H1 (cell line): Measurements from ENCODE around the gene NREP. TPM values are rescaled to one million over a fixed set of nuclear protein-coding genes. Genes with fewer than 3 reads are reported as not detected.

ENCODE experiments used
- CTCF ChIA-PET: fragments of 300-600 bp; sonication (Branson Sonifier 250); formaldehyde crosslinking; loops from one replicate; lab custom pipeline; 2021; ENCODE audit not compliant: partially characterized antibody; lab: Charles Lee
- POLR2A ChIA-PET: fragments of 300-600 bp; sonication (Branson Sonifier 250); formaldehyde crosslinking; loops from one replicate; lab custom pipeline; 2021; ENCODE audit warnings: inconsistent platforms; ENCODE audit not compliant: partially characterized antibody; lab: Charles Lee
- DNase-seq, 2 experiments: peaks; one replicate each; pipeline versions ENCODE4 v3.0.0 to v3.0.0-alpha.2; 2010 to 2022; ENCODE audit warnings: low spot score in 2 of 2, low read depth in 1 of 2, mixed read lengths in 1 of 2
- FAIRE-seq: peaks from 2 replicates; lab custom pipeline; 2011; peaks lifted over from hg19 to GRCh38; lab: Jason Lieb, UNC
- H2AFZ ChIP-seq: 2 replicates; pipeline ENCODE4 v1.8.1; 2012; ENCODE audit warnings: low read length, inconsistent platforms
- H2AK5ac ChIP-seq: 2 replicates; pipeline ENCODE4 v1.6.1; 2013; ENCODE audit warnings: low read depth, low read length
- H2BK120ac ChIP-seq: replicated peaks from 2 replicates; pipeline ENCODE3; 2013; ENCODE audit warnings: low read depth, low read length, inconsistent platforms
- H2BK12ac ChIP-seq: 2 replicates; pipeline ENCODE4 v1.6.1; 2013; ENCODE audit warnings: low read depth, low read length
- H2BK15ac ChIP-seq: 2 replicates; pipeline ENCODE4 v1.6.1; 2013; ENCODE audit warnings: low read length
- H2BK20ac ChIP-seq: 2 replicates; pipeline ENCODE4 v1.6.1; 2013; ENCODE audit warnings: low read length
- H2BK5ac ChIP-seq: 2 replicates; pipeline ENCODE4 v1.6.1; 2013; ENCODE audit warnings: low read depth, low read length
- H3K14ac ChIP-seq: 2 replicates; pipeline ENCODE4 v1.6.1; 2013; ENCODE audit warnings: inconsistent platforms; ENCODE audit not compliant: insufficient read length
- H3K18ac ChIP-seq: 2 replicates; pipeline ENCODE4 v1.6.1; 2013; ENCODE audit warnings: low read length; ENCODE audit errors: extremely low read depth
- H3K23ac ChIP-seq: 2 replicates; pipeline ENCODE4 v1.6.1; 2013; ENCODE audit warnings: inconsistent platforms; ENCODE audit not compliant: insufficient read length
- H3K23me2 ChIP-seq: 2 replicates; pipeline ENCODE4 v1.6.1; 2013; ENCODE audit warnings: low read depth, low read length
- H3K27ac ChIP-seq: 2 replicates; pipeline ENCODE4 v1.6.1; 2011; ENCODE audit warnings: low read depth, low read length, inconsistent platforms
- H3K27me3 ChIP-seq, 4 experiments: replicated peaks in 1 of 4; 1 replicate in 1 of 4; 2 replicates in 3 of 4; pipeline versions ENCODE4 v1.6.1 to v1.8.1; 2011 to 2013; ENCODE audit warnings: low read length in 3 of 4, mild to moderate bottlenecking in 3 of 4, inconsistent platforms in 2 of 4, mixed read lengths in 2 of 4, moderate library complexity in 1 of 4; ENCODE audit not compliant: control insufficient read depth in 3 of 4, insufficient read depth in 3 of 4; ENCODE audit errors: extremely low read depth in 1 of 4
- H3K36me3 ChIP-seq, 4 experiments: 2 replicates each; pipeline versions ENCODE4 v1.6.1 to v1.8.1; 2011 to 2013; ENCODE audit warnings: mild to moderate bottlenecking in 4 of 4, low read length in 3 of 4, moderate library complexity in 2 of 4, control low read depth in 1 of 4, inconsistent platforms in 1 of 4; ENCODE audit not compliant: insufficient read depth in 4 of 4, control insufficient read depth in 2 of 4
- H3K4ac ChIP-seq: replicated peaks from 2 replicates; pipeline ENCODE3; 2013; ENCODE audit warnings: low read length, low read depth, mixed read lengths, inconsistent platforms; ENCODE audit not compliant: insufficient read length
- H3K4me1 ChIP-seq, 4 experiments: replicated peaks in 1 of 4; 1 replicate in 1 of 4; 2 replicates in 3 of 4; pipeline versions ENCODE4 v1.6.1 to v1.8.1; 2011 to 2013; ENCODE audit warnings: low read length in 3 of 4, inconsistent platforms in 2 of 4, mixed read lengths in 1 of 4; ENCODE audit not compliant: insufficient read depth in 4 of 4, control insufficient read depth in 3 of 4
- H3K4me2 ChIP-seq, 2 experiments: 2 replicates each; pipeline versions ENCODE4 v1.6.1 to v1.8.1; 2011 to 2013; ENCODE audit warnings: low read depth in 2 of 2, low read length in 2 of 2, control low read depth in 1 of 2, inconsistent platforms in 1 of 2, mild to moderate bottlenecking in 1 of 2; ENCODE audit not compliant: insufficient read depth in 1 of 2
- H3K4me3 ChIP-seq, 4 experiments: fragments of 200-600, 300-600 bp in 1 of 4; sonication (generic), shearing (Covaris generic), sonication (Bioruptor Twin) in 1 of 4; 2 replicates each; pipeline versions ENCODE4 v1.5.1 to v1.8.1; 2011 to 2016; ENCODE audit warnings: low read length in 4 of 4, low read depth in 3 of 4, control low read depth in 2 of 4, inconsistent platforms in 2 of 4, mild to moderate bottlenecking in 2 of 4, mixed read lengths in 1 of 4, moderate library complexity in 1 of 4; ENCODE audit not compliant: insufficient read depth in 2 of 4; ENCODE audit errors: extremely low read depth in 1 of 4
- H3K56ac ChIP-seq: replicated peaks from 2 replicates; pipeline ENCODE3; 2013; ENCODE audit warnings: low read depth, mild to moderate bottlenecking, mixed read lengths, low read length, inconsistent platforms; ENCODE audit not compliant: insufficient read length
- H3K79me1 ChIP-seq: 2 replicates; pipeline ENCODE4 v1.6.1; 2013; ENCODE audit warnings: low read depth, low read length, control low read depth
- H3K79me2 ChIP-seq, 2 experiments: 2 replicates each; pipeline versions ENCODE4 v1.6.1 to v1.8.1; 2012 to 2013; ENCODE audit warnings: low read length in 2 of 2, mild to moderate bottlenecking in 2 of 2, inconsistent platforms in 1 of 2; ENCODE audit not compliant: insufficient read depth in 2 of 2, control insufficient read depth in 1 of 2
- H3K9ac ChIP-seq, 4 experiments: replicated peaks in 1 of 4; 1 replicate in 1 of 4; 2 replicates in 3 of 4; pipeline versions ENCODE4 v1.6.1 to v1.8.1; 2011 to 2013; ENCODE audit warnings: low read depth in 3 of 4, low read length in 3 of 4, control low read depth in 2 of 4, mild to moderate bottlenecking in 2 of 4, moderate library complexity in 2 of 4, inconsistent platforms in 1 of 4; ENCODE audit errors: extremely low read depth in 1 of 4
- H3K9me3 ChIP-seq, 2 experiments: 2 replicates each; pipeline versions ENCODE4 v1.6.1 to v1.8.1; 2012 to 2013; ENCODE audit warnings: mild to moderate bottlenecking in 2 of 2, moderate library complexity in 2 of 2, control low read depth in 1 of 2, inconsistent platforms in 1 of 2, low read depth in 1 of 2, low read length in 1 of 2, mixed read lengths in 1 of 2; ENCODE audit not compliant: insufficient read depth in 2 of 2
- H4K20me1 ChIP-seq, 2 experiments: replicated peaks in 1 of 2; 2 replicates each; pipeline versions ENCODE3 to v1.8.1; 2011 to 2013; ENCODE audit warnings: inconsistent platforms in 2 of 2, low read length in 2 of 2, mild to moderate bottlenecking in 1 of 2; ENCODE audit not compliant: insufficient read depth in 2 of 2, control insufficient read depth in 1 of 2
- H4K5ac ChIP-seq: 2 replicates; pipeline ENCODE4 v1.6.1; 2013; ENCODE audit warnings: low read length, low read depth, mixed read lengths, inconsistent platforms; ENCODE audit not compliant: insufficient read length
- H4K8ac ChIP-seq: 2 replicates; pipeline ENCODE4 v1.8.0; 2013; ENCODE audit warnings: mild to moderate bottlenecking, moderate library complexity, low read length, inconsistent platforms; ENCODE audit not compliant: insufficient read depth; ENCODE audit errors: extremely low read depth
- H4K91ac ChIP-seq: replicated peaks from 2 replicates; pipeline ENCODE3; 2013; ENCODE audit warnings: low read length, mixed read lengths, inconsistent platforms; ENCODE audit not compliant: insufficient read length
- BRCA1 ChIP-seq: IDR thresholded peaks from 2 replicates; pipeline ENCODE4 v1.6.1; 2012; ENCODE audit warnings: low read depth, low read length, improper control_type of control experiment
- JUND ChIP-seq: IDR thresholded peaks from 2 replicates; pipeline ENCODE4 v1.6.1; 2011; ENCODE audit warnings: mild to moderate bottlenecking, improper control_type of control experiment, low read length
- KDM4A ChIP-seq: IDR thresholded peaks from one replicate; pipeline ENCODE4 v1.7.1; 2012; ENCODE audit warnings: low read depth, mild to moderate bottlenecking, moderate library complexity, low read length, inconsistent platforms; ENCODE audit not compliant: severe bottlenecking
- WGBS, 2 experiments: shearing (Covaris generic) in 1 of 2; methylation state at CpG; one replicate each; pipeline versions ENCODE4 v1.1.6 to v1.1.7; 2013 to 2015; ENCODE audit warnings: low lambda C conversion rate in 2 of 2, mixed read lengths in 2 of 2, inconsistent platforms in 1 of 2, low coverage in 1 of 2, missing lambda C conversion rate in 1 of 2; ENCODE audit not compliant: insufficient replicate concordance in 2 of 2, insufficient coverage in 1 of 2, insufficient read length in 1 of 2; ENCODE audit errors: extremely low coverage in 1 of 2, missing lambda C conversion rate in 1 of 2; 5-methylcytosine and 5-hydroxymethylcytosine counted together
- polyA plus RNA-seq, 7 experiments: library from polyadenylated mRNA; depleted of rRNA in 3 of 7; stranded (reverse) in 5 of 7; unstranded in 2 of 7; fragments of >200 nt in 5 of 7; fragments of 200-250 nt in 2 of 7; gene quantifications; 1 replicate in 5 of 7; 2 replicates in 1 of 7; 4 replicates in 1 of 7; pipeline versions ENCODE4 v1.2.1 to v1.2.3, GENCODE V29; 2011 to 2013; ENCODE audit warnings: missing spikeins in 2 of 7, mixed read lengths in 2 of 7
- total RNA-seq: library from RNA; stranded (reverse); fragmentation: NEBNext Ultra II Directional; extraction: Animal tissue kit (Norgen Biotek cat#: 25700); gene quantifications from 2 replicates; pipeline ENCODE4 v1.2.1, GENCODE V29; 2021

The NREP gene
- total and polyA plus RNA-seq, 2 of the 8 experiments (the other 6 are each of a cell fraction or from before 2014, with no cell fraction given) = 254 to 301 TPM

DNA sequence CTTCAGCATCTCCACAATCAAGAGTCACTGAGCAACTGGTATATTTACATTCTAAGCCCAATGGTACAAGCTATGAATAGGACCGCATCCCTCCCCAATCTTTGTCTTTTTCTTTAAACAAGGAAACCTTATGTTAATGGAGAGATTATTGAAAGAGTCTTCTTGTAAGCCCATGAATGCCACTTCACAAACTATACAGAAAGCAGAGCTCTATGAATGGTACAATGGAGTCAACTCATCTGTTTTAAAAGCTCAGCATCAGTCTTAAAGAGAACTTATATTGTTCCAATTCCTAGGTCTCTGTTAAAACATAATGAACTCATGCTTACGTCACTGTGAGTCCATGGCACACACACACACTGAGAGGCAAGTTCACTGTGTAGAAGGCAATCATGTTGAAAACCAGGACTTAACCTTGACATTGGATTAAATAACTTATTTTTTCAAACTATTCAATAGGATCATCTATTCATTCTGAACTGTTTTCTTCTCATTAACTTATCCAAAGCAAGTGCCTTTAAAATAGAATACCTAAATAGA lies 4.5 kb downstream of the NREP start:
- H3K23ac ChIP-seq = no peak overlapping the region
- no peaks in the 10 kb centered on the region for H3K79me1 ChIP-seq
- no peak overlapping the region for H4K91ac ChIP-seq
- H2BK20ac ChIP-seq = no peak overlapping the region
- POLR2A ChIA-PET = interaction anchor here (0.5 to 2.2 kb wide), 3 partner anchors 9 to 31 kb away, joined by 3 to 10 read pairs (median 3); no protein-coding TSS in a partner anchor
- DNase-seq = no peak
- peaks cover 0 to 29% (median 6%) of the 10 kb centered on the region in 4 experiments; a peak in 5 of 8 replicates for H3K36me3 ChIP-seq
- no peak overlapping the region for H3K4ac ChIP-seq
- no peak overlapping the region for H2AFZ ChIP-seq
- WGBS, 2 experiments = 87% methylated on average over 2 of the region's 2 CpGs; no CpG with 5 or more reads in 1 of the 2 experiments
- CTCF ChIA-PET = no interaction called here
- H4K20me1 ChIP-seq = peaks cover 5 to 6% of the 10 kb centered on the region in 2 experiments
- no peak overlapping the region for H3K4me3 ChIP-seq
- no peaks in the 10 kb centered on the region for H3K27me3 ChIP-seq
- no peaks in the 10 kb centered on the region for H3K9me3 ChIP-seq
- no peak overlapping the region for H3K18ac ChIP-seq
- H2BK120ac ChIP-seq = no peak overlapping the region
- peaks cover 0 to 91% of the 10 kb centered on the region in 2 experiments; a peak in 3 of 4 replicates for H3K79me2 ChIP-seq
- peak overlapping the region in 1 of 4 experiments; percentile 43; a peak in 1 of 7 replicates for H3K9ac ChIP-seq
- H3K23me2 ChIP-seq = peaks cover 4% of the 10 kb centered on the region
- H4K8ac ChIP-seq = no peak overlapping the region
- H2BK15ac ChIP-seq = no peak overlapping the region
- no peak overlapping the region for H3K14ac ChIP-seq
- no peak overlapping the region for H2BK5ac ChIP-seq
- H4K5ac ChIP-seq = no peak overlapping the region
- peaks cover 0 to 4% (median 2%) of the 10 kb centered on the region in 4 experiments; a peak in 3 of 7 replicates for H3K4me1 ChIP-seq
- peak overlapping the region in 1 of 2 experiments; percentile 18; a peak in 1 of 4 replicates for H3K4me2 ChIP-seq
- FAIRE-seq = no peak
- H2AK5ac ChIP-seq = no peak overlapping the region
- H3K27ac ChIP-seq = no peak overlapping the region
- H2BK12ac ChIP-seq = no peak overlapping the region
- no peak overlapping the region for H3K56ac ChIP-seq
- TF ChIP-seq KDM4A (no peak), JUND (no peak), BRCA1 (no peak)
